Stimulated activated CD4-positive, alpha-beta T cell treated with anti-CD3 and anti-CD28 coated beads, TNF-alpha, amount 100 ng/mL, for 4 hours (primary cell): ENCODE results near the gene SPART.

Source experiments
- DNase-seq, 3 experiments: peaks; one replicate each; pipeline ENCODE4 v3.0.0-alpha.2; 2020; ENCODE audit warnings: low read depth in 3 of 3

The SPART gene

GRCh38 chr13:36346222-36347083, at the start of gene SPART:
Gene SPART (minus strand): TSS chr13:36346394. CDS start chr13:36335830, 10,564 bp downstream.
- peak; percentile 72 to 84 (median 81) for DNase-seq

DNA sequence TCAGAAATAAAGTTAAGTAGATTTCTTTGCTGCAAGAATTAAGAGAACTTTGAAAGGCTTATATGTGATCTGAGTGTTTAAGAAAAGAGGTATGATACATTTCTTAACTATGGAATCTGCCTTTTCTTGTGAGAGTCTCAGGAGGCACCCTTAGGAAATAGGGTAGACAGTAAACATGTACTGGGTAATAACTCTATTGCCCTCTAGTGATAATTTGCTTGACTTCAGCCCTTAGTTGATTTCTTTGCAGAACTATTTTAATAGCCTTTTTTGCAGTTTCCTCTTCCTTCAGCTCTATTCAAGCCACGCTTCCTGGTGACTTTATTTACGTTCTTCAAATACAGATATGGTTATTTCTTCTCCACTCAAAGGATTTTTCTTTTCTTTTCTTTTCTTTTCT, 49.1 kb upstream of the SPART start:
- no peak for DNase-seq

- DNase-seq: no peak
Observed at GRCh38 chr13:36385489-36385888, 39.3 kb upstream of the SPART start.

DNA sequence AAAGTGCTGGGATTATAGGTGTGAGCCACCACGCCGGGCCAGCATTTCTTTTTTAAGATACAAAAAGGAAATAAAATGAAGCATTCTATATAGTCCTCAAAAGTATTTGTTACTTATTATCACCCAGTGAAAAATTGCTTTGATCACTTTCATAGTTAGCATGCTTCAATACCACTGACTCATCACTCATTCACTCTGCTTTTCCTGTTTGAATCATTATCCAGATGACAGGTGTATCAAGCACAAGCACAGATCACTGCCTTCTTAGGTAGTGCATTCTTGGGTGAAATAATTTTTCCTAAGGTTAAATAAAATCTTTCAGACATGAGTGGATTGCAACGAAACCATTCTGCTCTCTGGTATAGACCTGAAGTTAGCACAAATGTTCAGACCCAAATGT, 35.8 kb upstream of the SPART start:
- no peak for DNase-seq

- no peak for DNase-seq
Observed at GRCh38 chr13:36377826-36378468, 31.8 kb upstream of the SPART start.

DNA sequence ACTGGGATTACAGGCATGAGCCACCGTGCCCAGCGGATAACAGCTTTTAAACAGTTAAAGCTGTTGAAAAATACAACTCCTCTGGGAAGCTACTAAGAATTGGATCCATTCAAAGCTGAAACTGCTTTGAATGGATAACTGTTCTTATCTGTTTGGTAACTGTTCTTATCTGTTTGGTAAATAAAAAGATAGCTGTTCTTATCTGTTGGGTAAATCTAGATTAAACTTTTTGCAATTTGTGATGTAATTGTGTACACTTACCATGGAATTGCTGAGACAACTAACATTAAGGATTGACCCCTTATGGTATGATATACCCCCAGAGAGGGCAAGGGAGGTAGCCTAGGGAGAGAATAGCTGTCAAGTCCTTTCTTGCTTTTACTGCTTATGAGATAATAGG, 27.9 kb upstream of the SPART start:
- no peak for DNase-seq

GRCh38 chr13:36371185-36371584, 25.0 kb upstream of the SPART start:
- no peak for DNase-seq

DNA sequence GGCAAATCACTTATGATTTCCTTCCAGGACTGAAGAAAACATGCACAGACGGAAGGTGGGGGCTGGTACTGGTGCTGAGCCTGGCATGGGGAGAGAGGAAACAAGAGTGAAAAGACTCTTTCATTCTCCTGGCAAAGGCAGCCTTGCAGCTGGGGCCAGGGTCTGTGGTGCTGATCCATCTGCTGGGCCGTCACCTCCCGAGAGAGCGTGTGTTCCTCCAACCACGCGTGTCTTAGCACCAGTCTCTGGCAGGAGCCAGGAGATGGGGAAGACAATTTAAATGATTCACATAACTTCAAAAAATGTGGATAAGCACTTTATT, 23.9 kb upstream of the SPART start:
- DNase-seq: no peak

DNA sequence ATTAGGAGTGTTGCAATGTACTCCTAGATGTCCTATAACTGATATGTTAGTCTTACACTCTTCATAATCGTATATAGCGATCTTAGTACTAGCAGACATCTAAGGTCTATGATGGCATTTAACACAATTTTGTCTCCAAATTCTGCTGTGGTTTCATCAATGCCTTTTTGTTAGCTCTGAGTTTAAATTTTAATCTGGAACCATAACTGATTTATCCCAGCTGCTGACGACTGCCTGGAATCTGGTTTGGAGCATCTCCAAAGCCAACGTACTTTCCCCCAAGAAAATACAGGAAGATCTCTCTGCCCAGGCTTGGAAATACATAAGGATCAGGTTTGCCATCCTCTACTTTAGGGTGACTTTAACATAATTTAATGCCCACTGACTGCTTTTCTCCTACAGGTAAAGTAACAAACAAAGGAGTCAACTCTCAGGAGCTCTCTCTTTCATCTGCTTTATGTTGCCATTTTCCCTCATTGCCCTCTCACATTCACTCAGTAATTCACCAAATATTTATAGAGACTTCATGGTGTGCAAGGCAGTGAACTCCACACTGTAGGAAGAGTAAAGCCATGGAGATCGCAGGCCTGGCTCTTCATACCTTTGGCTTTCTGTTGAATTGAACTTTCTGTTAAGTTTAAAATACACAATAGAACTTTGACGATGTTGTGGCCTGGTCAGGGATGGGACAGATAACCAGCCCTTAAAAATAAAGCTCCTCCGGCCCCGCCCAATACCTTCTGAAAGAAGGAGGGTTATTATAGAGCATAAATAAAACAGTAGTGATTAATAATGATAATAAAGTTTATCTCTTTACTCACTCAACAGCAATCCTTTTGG, 23.3 kb upstream of the SPART start:
- DNase-seq: no peak

- DNase-seq: no peak
Observed at GRCh38 chr13:36366031-36366430, 19.8 kb upstream of the SPART start.

DNA sequence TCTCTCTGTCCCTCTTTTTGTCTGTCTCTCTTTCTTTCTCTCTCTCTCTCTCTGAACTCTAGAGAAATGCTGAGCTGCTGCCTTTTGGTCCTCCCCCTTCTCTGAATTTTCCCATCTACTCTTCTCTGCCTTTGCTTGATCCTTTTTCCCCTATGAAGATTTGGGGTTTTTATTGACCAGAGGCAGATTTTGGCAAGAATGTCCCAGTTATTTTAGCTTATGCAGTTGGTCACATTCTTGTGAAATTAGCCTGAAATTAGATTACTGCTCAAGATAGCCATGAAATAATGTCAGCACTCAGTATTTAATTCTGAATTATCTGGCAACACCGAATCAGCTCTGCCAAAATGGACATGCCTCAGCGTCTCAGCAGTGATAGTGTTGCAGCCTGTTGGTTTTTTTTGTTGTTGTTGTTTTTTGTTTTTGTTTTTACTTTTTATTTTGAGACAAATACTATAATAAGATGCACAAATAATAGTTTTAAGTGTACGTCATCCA, 17.2 kb upstream of the SPART start:
- DNase-seq: no peak

GRCh38 chr13:36362914-36363313, 16.7 kb upstream of the SPART start:
- no peak for DNase-seq

DNA sequence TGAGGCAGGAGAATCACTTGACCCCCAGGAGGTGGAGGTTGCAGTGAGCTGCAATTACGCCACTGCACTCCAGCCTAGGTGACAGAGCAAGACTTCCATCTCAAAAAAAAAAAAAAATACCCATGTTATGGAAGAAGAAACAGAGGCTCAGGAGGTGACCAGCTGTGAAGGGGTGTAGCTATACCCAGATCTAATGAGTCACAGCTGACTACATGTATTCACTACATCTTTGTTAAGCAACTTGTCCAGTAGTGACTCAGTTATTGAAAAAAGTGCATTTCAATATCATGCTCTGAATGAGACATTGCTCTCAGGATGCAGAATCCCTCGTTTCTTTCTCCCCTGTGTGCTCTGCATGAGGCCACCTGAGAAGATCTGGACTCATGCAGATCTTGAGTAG, 16.1 kb upstream of the SPART start:
- no peak for DNase-seq

- DNase-seq: no peak
Observed at GRCh38 chr13:36360903-36361302, 14.7 kb upstream of the SPART start.

GRCh38 chr13:36359301-36359950, 13.2 kb upstream of the SPART start:
- DNase-seq: no peak

- DNase-seq: no peak
Observed at GRCh38 chr13:36358175-36358718, 12.1 kb upstream of the SPART start.

GRCh38 chr13:36357692-36358091, 11.5 kb upstream of the SPART start:
- no peak for DNase-seq

DNA sequence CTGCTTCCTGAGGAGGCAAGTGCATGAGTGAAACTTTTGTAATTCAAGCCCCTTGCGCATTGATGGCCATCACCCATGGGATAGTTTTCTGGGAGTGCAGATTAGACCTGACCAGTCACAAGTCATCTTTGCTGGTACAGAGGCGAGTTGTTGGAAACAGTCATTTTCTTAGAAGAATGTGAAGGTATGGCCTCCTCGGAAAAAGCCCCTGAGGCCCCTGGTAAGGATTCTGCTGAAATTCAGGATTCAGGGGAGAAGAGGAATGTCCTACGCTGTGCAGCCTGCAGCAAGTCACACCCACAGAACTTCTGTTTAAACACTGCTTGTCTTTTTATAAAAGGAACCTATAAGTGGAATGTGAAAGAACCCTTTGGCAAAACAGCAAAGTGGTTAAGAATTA, 11.0 kb upstream of the SPART start:
- no peak for DNase-seq

DNA sequence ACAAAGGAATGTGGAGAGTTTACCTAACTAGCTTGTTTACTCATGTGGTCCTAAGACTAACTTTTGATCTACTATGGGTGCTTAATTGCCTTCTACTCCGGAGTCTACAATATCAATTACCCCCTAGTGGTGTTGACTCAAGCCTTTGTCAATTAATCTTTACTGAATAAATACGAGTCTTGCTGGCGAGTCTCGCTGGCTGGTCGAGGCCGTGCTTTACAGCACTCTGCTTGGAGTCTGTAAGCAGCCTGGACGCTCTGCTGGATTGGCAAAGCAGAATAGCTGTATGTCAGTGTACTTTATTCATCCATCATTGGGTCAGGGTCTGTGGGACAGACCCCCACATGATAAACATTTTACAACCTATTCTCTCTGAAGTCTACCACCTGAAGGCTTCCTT, 9.9 kb upstream of the SPART start:
- DNase-seq: no peak

DNA sequence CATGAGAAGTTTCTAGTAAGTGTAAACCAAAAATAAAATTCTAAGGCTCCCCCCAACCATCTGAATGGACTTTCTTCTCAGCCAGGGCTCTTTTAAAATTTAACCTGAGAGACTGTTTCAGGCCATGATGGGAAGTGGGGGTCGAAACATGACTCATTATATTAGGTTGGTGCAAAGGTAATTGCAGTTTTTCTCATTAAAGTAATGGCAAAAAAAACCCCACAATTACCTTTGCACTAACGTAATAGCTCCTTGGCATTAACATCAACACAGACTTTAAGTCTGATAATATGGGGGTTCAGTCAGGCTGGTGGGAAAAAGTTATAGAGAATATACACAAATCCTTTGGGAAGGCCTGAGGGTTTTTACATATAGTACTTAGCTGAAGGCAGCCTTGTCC, 9.4 kb upstream of the SPART start:
- DNase-seq: no peak

GRCh38 chr13:36354842-36355623, 8.8 kb upstream of the SPART start:
- no peak for DNase-seq
